ENCODE measurements around the gene GNA14. TPM values are rescaled to one million over a fixed set of nuclear protein-coding genes. Genes with fewer than 3 reads are reported as not detected.

The GNA14 gene
- total and polyA plus RNA-seq, 2 experiments from 2014 or later = 3.9 to 10.5 TPM

DNA sequence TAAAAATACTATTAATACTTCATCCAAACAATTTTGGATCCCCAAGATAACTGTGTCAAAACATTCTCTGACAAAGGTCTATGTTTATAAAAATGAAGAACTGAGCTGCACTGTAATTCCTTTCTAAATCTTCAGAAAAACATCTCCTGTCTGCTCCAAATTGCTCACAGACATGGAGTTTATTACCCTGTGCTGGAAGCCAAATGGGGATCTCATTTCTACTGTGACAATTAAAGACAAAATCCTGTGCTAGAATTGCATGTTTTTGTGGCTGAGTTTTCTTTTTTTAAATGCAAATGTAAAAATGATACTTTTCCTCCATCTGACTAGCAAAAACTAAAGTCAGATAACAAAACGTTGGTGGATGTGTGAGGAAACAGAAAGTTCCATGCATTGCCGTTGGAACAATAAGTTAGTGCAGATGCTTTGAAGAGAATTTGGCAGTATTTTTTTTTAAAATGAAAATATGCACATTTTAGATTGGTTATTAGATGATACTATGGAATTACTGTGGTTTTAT, 93.5 kb downstream of the GNA14 start:
- H3K4me1 Mint-ChIP-seq = peaks cover 3% of the 10 kb centered on the region; the same call in 2 of the 3 replicates
- Histone ChIP-seq H4K20me1 (replicated peaks; ENCODE audit: insufficient read depth) (no peaks in the 10 kb centered on the region), H2AFZ (no peak overlapping the region; the same call in 1 of the 2 replicates), H3K4me2 (no peak overlapping the region), H3K79me2 (replicated peaks; ENCODE audit: insufficient read depth) (no peaks in the 10 kb centered on the region), H3K27me3 (ENCODE audit: insufficient read depth) (no peaks in the 10 kb centered on the region), H3K27ac (ENCODE audit: low read depth) (no peak overlapping the region), H3K9me2 (ENCODE audit: insufficient read depth) (peaks cover 14% of the 10 kb centered on the region; the same call in 1 of the 2 replicates), H3K4me1 (ENCODE audit: insufficient read depth) (no peaks in the 10 kb centered on the region), H3K4me3 (no peak overlapping the region), H3K36me3 (ENCODE audit: insufficient read depth) (no peaks in the 10 kb centered on the region), H3F3A (replicated peaks; ENCODE audit: low read depth) (no peaks in the 10 kb centered on the region)
- ATAC-seq (no peak), DNase-seq (ENCODE audit: low spot score) (no peak)
- H3K9me3 Mint-ChIP-seq = no peaks in the 10 kb centered on the region
- no peak overlapping the region for H3K27ac Mint-ChIP-seq
- TF ChIP-seq, protein P1, sequence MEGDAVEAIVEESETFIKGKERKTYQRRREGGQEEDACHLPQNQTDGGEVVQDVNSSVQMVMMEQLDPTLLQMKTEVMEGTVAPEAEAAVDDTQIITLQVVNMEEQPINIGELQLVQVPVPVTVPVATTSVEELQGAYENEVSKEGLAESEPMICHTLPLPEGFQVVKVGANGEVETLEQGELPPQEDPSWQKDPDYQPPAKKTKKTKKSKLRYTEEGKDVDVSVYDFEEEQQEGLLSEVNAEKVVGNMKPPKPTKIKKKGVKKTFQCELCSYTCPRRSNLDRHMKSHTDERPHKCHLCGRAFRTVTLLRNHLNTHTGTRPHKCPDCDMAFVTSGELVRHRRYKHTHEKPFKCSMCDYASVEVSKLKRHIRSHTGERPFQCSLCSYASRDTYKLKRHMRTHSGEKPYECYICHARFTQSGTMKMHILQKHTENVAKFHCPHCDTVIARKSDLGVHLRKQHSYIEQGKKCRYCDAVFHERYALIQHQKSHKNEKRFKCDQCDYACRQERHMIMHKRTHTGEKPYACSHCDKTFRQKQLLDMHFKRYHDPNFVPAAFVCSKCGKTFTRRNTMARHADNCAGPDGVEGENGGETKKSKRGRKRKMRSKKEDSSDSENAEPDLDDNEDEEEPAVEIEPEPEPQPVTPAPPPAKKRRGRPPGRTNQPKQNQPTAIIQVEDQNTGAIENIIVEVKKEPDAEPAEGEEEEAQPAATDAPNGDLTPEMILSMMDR (conservative IDR thresholded peaks at IDR 0.05; ENCODE audit: low read depth in 2 of 2) = no peak
- no peak for TF ChIP-seq JUNB (IDR thresholded peaks at IDR 0.05; ENCODE audit: unreplicated experiment)
- no peak for TF ChIP-seq CREB1 (CRISPR knock-in tag; IDR thresholded peaks at IDR 0.05; ENCODE audit: low read depth)
- TF ChIP-seq POLR2AphosphoS5 (IDR thresholded peaks at IDR 0.05; ENCODE audit: low read depth) = no peak
- TF ChIP-seq, protein P2, sequence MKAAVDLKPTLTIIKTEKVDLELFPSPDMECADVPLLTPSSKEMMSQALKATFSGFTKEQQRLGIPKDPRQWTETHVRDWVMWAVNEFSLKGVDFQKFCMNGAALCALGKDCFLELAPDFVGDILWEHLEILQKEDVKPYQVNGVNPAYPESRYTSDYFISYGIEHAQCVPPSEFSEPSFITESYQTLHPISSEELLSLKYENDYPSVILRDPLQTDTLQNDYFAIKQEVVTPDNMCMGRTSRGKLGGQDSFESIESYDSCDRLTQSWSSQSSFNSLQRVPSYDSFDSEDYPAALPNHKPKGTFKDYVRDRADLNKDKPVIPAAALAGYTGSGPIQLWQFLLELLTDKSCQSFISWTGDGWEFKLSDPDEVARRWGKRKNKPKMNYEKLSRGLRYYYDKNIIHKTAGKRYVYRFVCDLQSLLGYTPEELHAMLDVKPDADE (IDR thresholded peaks at IDR 0.05) = no peak
- TF ChIP-seq EZH2 (IDR thresholded peaks at IDR 0.05; ENCODE audit: low read depth, unreplicated experiment) = no peak
- TF ChIP-seq STAT1 (IDR thresholded peaks at IDR 0.05; ENCODE audit: unreplicated experiment) = no peak
- no peak for TF ChIP-seq NANOG (IDR thresholded peaks at IDR 0.05; ENCODE audit: borderline replicate concordance)
- TF ChIP-seq, protein P3, sequence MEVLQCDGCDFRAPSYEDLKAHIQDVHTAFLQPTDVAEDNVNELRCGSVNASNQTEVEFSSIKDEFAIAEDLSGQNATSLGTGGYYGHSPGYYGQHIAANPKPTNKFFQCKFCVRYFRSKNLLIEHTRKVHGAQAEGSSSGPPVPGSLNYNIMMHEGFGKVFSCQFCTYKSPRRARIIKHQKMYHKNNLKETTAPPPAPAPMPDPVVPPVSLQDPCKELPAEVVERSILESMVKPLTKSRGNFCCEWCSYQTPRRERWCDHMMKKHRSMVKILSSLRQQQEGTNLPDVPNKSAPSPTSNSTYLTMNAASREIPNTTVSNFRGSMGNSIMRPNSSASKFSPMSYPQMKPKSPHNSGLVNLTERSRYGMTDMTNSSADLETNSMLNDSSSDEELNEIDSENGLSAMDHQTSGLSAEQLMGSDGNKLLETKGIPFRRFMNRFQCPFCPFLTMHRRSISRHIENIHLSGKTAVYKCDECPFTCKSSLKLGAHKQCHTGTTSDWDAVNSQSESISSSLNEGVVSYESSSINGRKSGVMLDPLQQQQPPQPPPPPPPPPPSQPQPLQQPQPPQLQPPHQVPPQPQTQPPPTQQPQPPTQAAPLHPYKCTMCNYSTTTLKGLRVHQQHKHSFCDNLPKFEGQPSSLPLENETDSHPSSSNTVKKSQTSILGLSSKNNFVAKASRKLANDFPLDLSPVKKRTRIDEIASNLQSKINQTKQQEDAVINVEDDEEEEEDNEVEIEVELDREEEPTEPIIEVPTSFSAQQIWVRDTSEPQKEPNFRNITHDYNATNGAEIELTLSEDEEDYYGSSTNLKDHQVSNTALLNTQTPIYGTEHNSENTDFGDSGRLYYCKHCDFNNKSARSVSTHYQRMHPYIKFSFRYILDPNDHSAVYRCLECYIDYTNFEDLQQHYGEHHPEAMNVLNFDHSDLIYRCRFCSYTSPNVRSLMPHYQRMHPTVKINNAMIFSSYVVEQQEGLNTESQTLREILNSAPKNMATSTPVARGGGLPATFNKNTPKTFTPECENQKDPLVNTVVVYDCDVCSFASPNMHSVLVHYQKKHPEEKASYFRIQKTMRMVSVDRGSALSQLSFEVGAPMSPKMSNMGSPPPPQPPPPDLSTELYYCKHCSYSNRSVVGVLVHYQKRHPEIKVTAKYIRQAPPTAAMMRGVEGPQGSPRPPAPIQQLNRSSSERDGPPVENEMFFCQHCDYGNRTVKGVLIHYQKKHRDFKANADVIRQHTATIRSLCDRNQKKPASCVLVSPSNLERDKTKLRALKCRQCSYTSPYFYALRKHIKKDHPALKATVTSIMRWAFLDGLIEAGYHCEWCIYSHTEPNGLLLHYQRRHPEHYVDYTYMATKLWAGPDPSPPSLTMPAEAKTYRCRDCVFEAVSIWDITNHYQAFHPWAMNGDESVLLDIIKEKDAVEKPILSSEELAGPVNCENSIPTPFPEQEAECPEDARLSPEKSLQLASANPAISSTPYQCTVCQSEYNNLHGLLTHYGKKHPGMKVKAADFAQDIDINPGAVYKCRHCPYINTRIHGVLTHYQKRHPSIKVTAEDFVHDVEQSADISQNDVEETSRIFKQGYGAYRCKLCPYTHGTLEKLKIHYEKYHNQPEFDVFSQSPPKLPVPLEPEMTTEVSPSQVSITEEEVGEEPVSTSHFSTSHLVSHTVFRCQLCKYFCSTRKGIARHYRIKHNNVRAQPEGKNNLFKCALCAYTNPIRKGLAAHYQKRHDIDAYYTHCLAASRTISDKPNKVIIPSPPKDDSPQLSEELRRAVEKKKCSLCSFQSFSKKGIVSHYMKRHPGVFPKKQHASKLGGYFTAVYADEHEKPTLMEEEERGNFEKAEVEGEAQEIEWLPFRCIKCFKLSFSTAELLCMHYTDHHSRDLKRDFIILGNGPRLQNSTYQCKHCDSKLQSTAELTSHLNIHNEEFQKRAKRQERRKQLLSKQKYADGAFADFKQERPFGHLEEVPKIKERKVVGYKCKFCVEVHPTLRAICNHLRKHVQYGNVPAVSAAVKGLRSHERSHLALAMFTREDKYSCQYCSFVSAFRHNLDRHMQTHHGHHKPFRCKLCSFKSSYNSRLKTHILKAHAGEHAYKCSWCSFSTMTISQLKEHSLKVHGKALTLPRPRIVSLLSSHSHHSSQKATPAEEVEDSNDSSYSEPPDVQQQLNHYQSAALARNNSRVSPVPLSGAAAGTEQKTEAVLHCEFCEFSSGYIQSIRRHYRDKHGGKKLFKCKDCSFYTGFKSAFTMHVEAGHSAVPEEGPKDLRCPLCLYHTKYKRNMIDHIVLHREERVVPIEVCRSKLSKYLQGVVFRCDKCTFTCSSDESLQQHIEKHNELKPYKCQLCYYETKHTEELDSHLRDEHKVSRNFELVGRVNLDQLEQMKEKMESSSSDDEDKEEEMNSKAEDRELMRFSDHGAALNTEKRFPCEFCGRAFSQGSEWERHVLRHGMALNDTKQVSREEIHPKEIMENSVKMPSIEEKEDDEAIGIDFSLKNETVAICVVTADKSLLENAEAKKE (CRISPR knock-in tag; IDR thresholded peaks at IDR 0.05) = no peak
- TF ChIP-seq ZNF114 (CRISPR knock-in tag; IDR thresholded peaks at IDR 0.05) = no peak
- TF ChIP-seq, protein P4, sequence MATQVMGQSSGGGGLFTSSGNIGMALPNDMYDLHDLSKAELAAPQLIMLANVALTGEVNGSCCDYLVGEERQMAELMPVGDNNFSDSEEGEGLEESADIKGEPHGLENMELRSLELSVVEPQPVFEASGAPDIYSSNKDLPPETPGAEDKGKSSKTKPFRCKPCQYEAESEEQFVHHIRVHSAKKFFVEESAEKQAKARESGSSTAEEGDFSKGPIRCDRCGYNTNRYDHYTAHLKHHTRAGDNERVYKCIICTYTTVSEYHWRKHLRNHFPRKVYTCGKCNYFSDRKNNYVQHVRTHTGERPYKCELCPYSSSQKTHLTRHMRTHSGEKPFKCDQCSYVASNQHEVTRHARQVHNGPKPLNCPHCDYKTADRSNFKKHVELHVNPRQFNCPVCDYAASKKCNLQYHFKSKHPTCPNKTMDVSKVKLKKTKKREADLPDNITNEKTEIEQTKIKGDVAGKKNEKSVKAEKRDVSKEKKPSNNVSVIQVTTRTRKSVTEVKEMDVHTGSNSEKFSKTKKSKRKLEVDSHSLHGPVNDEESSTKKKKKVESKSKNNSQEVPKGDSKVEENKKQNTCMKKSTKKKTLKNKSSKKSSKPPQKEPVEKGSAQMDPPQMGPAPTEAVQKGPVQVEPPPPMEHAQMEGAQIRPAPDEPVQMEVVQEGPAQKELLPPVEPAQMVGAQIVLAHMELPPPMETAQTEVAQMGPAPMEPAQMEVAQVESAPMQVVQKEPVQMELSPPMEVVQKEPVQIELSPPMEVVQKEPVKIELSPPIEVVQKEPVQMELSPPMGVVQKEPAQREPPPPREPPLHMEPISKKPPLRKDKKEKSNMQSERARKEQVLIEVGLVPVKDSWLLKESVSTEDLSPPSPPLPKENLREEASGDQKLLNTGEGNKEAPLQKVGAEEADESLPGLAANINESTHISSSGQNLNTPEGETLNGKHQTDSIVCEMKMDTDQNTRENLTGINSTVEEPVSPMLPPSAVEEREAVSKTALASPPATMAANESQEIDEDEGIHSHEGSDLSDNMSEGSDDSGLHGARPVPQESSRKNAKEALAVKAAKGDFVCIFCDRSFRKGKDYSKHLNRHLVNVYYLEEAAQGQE (IDR thresholded peaks at IDR 0.05; ENCODE audit: unreplicated experiment) = no peak
- TF ChIP-seq EZH2phosphoT487 (IDR thresholded peaks at IDR 0.05; ENCODE audit: unreplicated experiment) = no peak
- no peak for TF ChIP-seq ZNF331 (CRISPR knock-in tag; IDR thresholded peaks at IDR 0.05; ENCODE audit: low read depth)
- H3K36me3 Mint-ChIP-seq (ENCODE audit: low read depth) = no peaks in the 10 kb centered on the region
- H3K4me3 Mint-ChIP-seq = no peak overlapping the region
- H3K27me3 Mint-ChIP-seq (ENCODE audit: insufficient read depth, low read depth, poor library complexity) = peaks cover 2% of the 10 kb centered on the region

Data from GM23338 (cell line).